Calu3 (cell line): ENCODE measurements around the gene SLC35D1. TPM values are rescaled to one million over a fixed set of nuclear protein-coding genes. Genes with fewer than 3 reads are reported as not detected.

Experiments used
- BruUV-seq: library from RNA; stranded (reverse); fragments of 400-500 nt; replicated peaks from 2 replicates; lab custom pipeline; 2021; lab: Mats Ljungman, UMichigan
- CTCF ChIA-PET: fragments of 300-600 bp; sonication (Branson Sonifier 250); formaldehyde crosslinking; loops from one replicate; lab custom pipeline; 2022; ENCODE audit warnings: antibody characterized with exemption; lab: Charles Lee
- DNase-seq: peaks from one replicate; pipeline ENCODE4 v3.0.0; 2022
- H3K27ac Mint-ChIP-seq: one replicate; pipeline ENCODE4 v1.8.0; 2022; ENCODE audit warnings: mixed read lengths; ENCODE audit not compliant: unreplicated experiment
- H3K27me3 Mint-ChIP-seq: one replicate; pipeline ENCODE4 v1.8.0; 2022; ENCODE audit warnings: mixed read lengths; ENCODE audit not compliant: unreplicated experiment
- H3K36me3 Mint-ChIP-seq: one replicate; pipeline ENCODE4 v1.8.0; 2022; ENCODE audit warnings: mild to moderate bottlenecking, moderate library complexity, mixed read lengths; ENCODE audit not compliant: insufficient read depth, unreplicated experiment
- H3K4me1 Mint-ChIP-seq: one replicate; pipeline ENCODE4 v1.8.0; 2022; ENCODE audit warnings: mild to moderate bottlenecking, low read depth, mixed read lengths; ENCODE audit not compliant: unreplicated experiment
- H3K4me3 Mint-ChIP-seq: one replicate; pipeline ENCODE4 v1.8.0; 2022; ENCODE audit warnings: mild to moderate bottlenecking, low read depth, moderate library complexity, mixed read lengths; ENCODE audit not compliant: unreplicated experiment
- H3K9me3 Mint-ChIP-seq: one replicate; pipeline ENCODE4 v1.8.0; 2022; ENCODE audit warnings: low read depth, mixed read lengths; ENCODE audit not compliant: unreplicated experiment
- CTCF ChIP-seq: fragments of 200-600 bp; IDR thresholded peaks from one replicate; pipeline ENCODE4 v1.8.0; 2022; ENCODE audit warnings: antibody characterized with exemption; ENCODE audit not compliant: unreplicated experiment
- intact Hi-C: fragments of 100-400 bp; cut with micrococcal nuclease; formaldehyde crosslinking; loops from one replicate; pipeline ENCODE4 v1.10.0; 2022; ENCODE audit not compliant: unreplicated experiment
- total RNA-seq: library from RNA; stranded (reverse); gene quantifications from 2 replicates; pipeline ENCODE4 v1.2.3, GENCODE V29; 2022

SLC35D1 gene
- total RNA-seq, 1 experiment from 2014 or later = 5.4 TPM

GRCh38 chr1:67058761-67059160 lies 4.8 kb upstream of the SLC35D1 start:
- Mint-ChIP-seq H3K36me3 (peaks cover 8% of the 10 kb centered on the region), H3K27ac (no peak overlapping the region), H3K4me1 (peaks cover 27% of the 10 kb centered on the region), H3K4me3 (no peak overlapping the region), H3K9me3 (no peaks in the 10 kb centered on the region), H3K27me3 (no peaks in the 10 kb centered on the region)
- no TSS peak for BruUV-seq
- no peak for DNase-seq
- no peak for TF ChIP-seq CTCF
- CTCF ChIA-PET = no interaction called here
- intact Hi-C loops = no loop called here

GRCh38 chr1:67058242-67058641 lies 4.3 kb upstream of the SLC35D1 start:
- CTCF ChIA-PET = no interaction called here
- BruUV-seq = no TSS peak
- intact Hi-C loops = no loop called here
- Mint-ChIP-seq H3K27me3 (no peaks in the 10 kb centered on the region), H3K4me1 (peaks cover 27% of the 10 kb centered on the region), H3K4me3 (no peak overlapping the region), H3K36me3 (peaks cover 13% of the 10 kb centered on the region), H3K9me3 (no peaks in the 10 kb centered on the region), H3K27ac (no peak overlapping the region)
- DNase-seq = no peak
- no peak for TF ChIP-seq CTCF

GRCh38 chr1:67053535-67053784 lies 488 bp downstream of the SLC35D1 start:
- Mint-ChIP-seq H3K4me1 (peaks cover 15% of the 10 kb centered on the region), H3K36me3 (peaks cover 18% of the 10 kb centered on the region), H3K9me3 (no peaks in the 10 kb centered on the region), H3K27ac (peak overlapping the region; percentile 65), H3K27me3 (no peaks in the 10 kb centered on the region), H3K4me3 (peak overlapping the region; percentile 72)
- BruUV-seq = no TSS peak
- CTCF ChIA-PET = interaction anchor here (0.9 kb wide), 1 partner anchor 95 kb away, joined by 9 read pairs; no protein-coding TSS in a partner anchor
- DNase-seq = peak; percentile 50
- intact Hi-C loops = loop anchor here (5.0 kb wide), 3 partner anchors 56 to 84 kb away; no protein-coding TSS in a partner anchor
- no peak for TF ChIP-seq CTCF

- H3K27ac Mint-ChIP-seq = peak overlapping the region; percentile 13
- intact Hi-C loops = loop anchor here (5.0 kb wide), 3 partner anchors 56 to 84 kb away; no protein-coding TSS in a partner anchor
- BruUV-seq = no TSS peak
- no peaks in the 10 kb centered on the region for H3K27me3 Mint-ChIP-seq
- peak overlapping the region; percentile 72 for H3K4me3 Mint-ChIP-seq
- DNase-seq = peak; percentile 14
- CTCF ChIA-PET = interaction anchor here (0.9 kb wide), 1 partner anchor 96 kb away, joined by 9 read pairs; no protein-coding TSS in a partner anchor
- H3K4me1 Mint-ChIP-seq = peaks cover 10% of the 10 kb centered on the region
- peaks cover 18% of the 10 kb centered on the region for H3K36me3 Mint-ChIP-seq
- no peak for TF ChIP-seq CTCF
- H3K9me3 Mint-ChIP-seq = no peaks in the 10 kb centered on the region
Measured at GRCh38 chr1:67052741-67053534, 1.0 kb downstream of the SLC35D1 start.
